ENCODE results near the gene NKIRAS2.

NKIRAS2 gene

DNA sequence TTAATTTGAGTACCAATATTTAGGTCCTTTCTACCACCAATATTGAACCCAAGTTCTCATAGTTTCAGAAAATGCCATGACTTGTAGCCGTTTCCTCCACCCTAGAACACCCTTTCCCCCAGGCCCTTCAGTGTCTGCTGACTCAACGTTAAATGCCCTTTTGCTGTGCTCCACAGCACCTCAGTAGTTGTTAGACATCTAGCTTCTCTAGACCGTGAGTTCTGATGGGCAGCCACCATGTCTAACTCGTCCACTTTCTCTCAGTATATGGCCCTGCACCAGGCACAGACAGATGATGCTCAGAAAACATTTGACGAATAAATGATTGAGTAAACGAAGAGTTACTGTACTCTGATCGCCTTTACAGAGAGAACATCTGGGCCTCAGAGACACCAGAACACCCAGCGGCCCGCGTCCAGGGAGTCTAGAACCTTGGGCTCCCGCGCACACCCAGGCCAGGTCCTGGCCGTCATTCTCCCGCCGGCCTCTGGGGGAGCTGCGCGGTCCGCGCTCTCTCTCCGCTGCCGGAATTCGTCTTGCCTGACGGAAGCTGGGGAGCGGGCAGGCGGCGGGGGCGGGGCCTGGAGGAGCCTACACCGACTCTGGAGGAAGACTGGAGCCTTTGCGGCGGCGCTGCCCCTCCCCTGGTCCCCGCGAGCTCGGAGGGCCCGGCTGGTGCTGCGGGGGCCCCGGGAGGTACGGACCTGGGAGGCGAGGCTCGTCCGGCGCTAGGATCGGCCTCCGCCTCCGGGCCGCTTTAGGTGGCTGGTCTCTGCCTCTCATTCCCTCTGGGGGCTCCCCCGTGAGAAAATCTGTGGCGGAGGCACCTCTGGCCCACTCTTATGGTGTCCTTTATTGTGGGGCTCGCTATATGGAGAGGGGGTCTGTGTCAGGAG is at the start of gene NKIRAS2:
TSS of gene NKIRAS2 (plus strand) at position 582 of the 896 bp plus-strand sequence. CDS start 1,488 bp downstream, outside the sequence.
- Histone ChIP-seq H3K27me3 (ENCODE audit: control insufficient read depth, insufficient read depth, low read length) (no peaks in the 10 kb centered on the region), H3K4me3 (ENCODE audit: low read depth, low read length) (peak within 1 kb of the TSS; percentile 90), H3K4me1 (ENCODE audit: control insufficient read depth, insufficient read depth, low read length) (peaks cover 4% of the 10 kb centered on the region), H3K9me3 (ENCODE audit: control insufficient read depth, insufficient read depth, low read length) (no peaks in the 10 kb centered on the region), H3K36me3 (ENCODE audit: control insufficient read depth, insufficient read depth, low read length) (peaks cover 22% of the 10 kb centered on the region), H3K9ac (ENCODE audit: low read depth, low read length) (peak within 1 kb of the TSS; percentile 87)

DNA sequence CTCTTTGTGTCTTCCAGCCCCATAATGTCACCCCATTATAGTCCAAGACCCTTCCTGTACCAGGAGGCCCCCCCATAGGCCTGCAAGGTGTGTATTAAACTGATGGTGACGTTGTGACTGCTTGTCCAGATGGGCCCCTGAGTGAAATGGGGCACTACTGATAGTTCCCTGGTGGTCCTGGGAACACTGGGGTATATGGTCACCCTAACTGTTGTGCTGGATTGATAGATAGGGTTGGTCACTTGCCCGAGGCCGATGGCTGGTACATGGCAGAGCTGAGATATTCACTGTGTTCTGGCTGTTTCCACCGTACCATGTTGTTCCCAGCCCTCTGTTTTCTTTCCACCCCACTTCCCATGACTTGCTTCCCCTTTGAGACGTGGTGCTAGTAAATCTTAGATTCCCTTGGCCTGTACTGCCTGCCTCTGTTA is 49.0 kb upstream of the NKIRAS2 start:
- no peaks in the 10 kb centered on the region for H3K27me3 ChIP-seq (ENCODE audit: control insufficient read depth, insufficient read depth, low read length)
- H3K4me3 ChIP-seq (ENCODE audit: low read depth, low read length) = no peak overlapping the region
- H3K36me3 ChIP-seq (ENCODE audit: control insufficient read depth, insufficient read depth, low read length) = peaks cover 51% of the 10 kb centered on the region
- peaks cover 2% of the 10 kb centered on the region for H3K4me1 ChIP-seq (ENCODE audit: control insufficient read depth, insufficient read depth, low read length)
- no peak overlapping the region for H3K9ac ChIP-seq (ENCODE audit: low read depth, low read length)
- no peaks in the 10 kb centered on the region for H3K9me3 ChIP-seq (ENCODE audit: control insufficient read depth, insufficient read depth, low read length)

DNA sequence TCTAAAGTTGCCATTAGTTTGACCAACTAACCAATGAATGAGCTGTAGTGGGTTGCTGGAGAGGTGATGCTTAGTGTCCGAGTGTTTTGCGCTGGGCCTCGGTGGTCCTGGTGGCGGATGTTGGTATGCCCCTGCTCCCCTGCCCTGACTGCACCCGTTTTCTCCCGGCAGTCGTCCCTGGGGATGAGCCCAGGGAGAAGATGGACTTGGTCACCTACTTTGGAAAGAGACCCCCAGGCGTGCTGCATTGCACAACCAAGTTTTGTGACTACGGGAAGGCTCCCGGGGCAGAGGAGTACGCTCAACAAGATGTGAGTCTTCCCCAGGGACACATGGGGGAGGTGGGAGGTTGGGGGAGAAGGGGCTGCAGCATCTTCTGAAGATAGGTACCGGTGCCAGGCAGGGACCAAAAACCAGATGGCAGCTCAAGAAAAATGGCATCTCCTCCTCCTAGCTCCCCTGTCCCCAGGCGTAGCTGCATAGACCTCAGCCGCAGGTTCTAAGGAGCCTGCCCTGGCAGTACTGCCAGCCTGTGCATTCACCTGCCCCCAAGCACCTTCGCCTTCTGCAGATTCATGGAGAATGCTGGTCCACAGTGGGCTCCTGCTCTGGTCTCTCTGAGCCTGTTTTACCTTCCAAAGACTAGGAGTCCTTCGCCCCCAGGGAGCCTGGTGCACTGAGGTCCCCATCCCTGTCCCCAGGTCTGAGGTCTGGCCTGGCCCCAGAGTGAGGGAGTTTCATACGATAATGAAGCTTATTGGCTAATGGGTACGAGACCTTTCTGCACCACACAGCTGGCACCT is 48.0 kb upstream of the NKIRAS2 start:
- Histone ChIP-seq H3K27me3 (ENCODE audit: control insufficient read depth, insufficient read depth, low read length) (no peaks in the 10 kb centered on the region), H3K9me3 (ENCODE audit: control insufficient read depth, insufficient read depth, low read length) (no peaks in the 10 kb centered on the region), H3K4me3 (ENCODE audit: low read depth, low read length) (no peak overlapping the region), H3K4me1 (ENCODE audit: control insufficient read depth, insufficient read depth, low read length) (peaks cover 2% of the 10 kb centered on the region), H3K9ac (ENCODE audit: low read depth, low read length) (no peak overlapping the region), H3K36me3 (ENCODE audit: control insufficient read depth, insufficient read depth, low read length) (peaks cover 61% of the 10 kb centered on the region)

DNA sequence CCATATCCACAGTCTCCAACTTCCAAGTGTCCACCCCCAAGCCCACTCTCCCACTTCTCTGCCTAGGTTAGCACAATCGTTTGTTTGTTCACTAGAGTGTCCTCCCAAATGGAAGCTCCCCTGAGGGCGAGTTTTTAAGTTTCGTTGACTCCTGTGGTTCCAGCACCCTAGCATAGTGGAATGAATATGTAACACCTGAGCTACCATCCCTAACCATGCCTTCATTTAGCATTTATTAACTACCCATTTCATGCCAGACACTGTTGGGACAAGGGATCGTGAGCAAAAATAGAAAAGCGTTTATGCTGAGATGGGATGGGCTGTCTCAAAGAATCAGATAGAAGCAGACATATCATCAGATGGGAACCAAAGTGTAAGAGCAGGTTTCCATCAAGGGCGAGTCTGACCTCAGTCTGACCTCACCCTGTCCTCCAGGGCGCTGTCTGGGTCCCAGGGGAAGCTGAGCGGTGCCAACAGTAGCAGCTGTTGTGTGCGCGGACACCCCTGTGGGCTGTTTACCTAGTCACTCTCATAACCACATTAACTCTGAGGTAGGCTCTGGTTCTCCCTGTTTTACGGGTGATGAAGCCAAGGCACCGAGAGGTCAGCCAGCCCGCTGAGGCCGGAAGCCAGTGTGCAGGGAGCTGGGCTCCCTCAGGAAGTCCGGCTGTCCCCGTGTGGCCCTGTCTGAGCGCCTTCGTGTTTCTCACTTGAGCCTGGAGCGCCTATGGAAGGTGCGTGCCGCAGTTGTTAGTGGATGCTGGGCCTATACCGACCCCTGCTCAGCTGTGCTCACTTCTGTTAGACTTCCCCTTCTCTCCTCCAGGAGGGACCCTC is 47.1 kb upstream of the NKIRAS2 start:
- no peak overlapping the region for H3K9ac ChIP-seq (ENCODE audit: low read depth, low read length)
- peaks cover 2% of the 10 kb centered on the region for H3K4me1 ChIP-seq (ENCODE audit: control insufficient read depth, insufficient read depth, low read length)
- H3K36me3 ChIP-seq (ENCODE audit: control insufficient read depth, insufficient read depth, low read length) = peaks cover 69% of the 10 kb centered on the region
- no peaks in the 10 kb centered on the region for H3K9me3 ChIP-seq (ENCODE audit: control insufficient read depth, insufficient read depth, low read length)
- no peak overlapping the region for H3K4me3 ChIP-seq (ENCODE audit: low read depth, low read length)
- H3K27me3 ChIP-seq (ENCODE audit: control insufficient read depth, insufficient read depth, low read length) = no peaks in the 10 kb centered on the region

DNA sequence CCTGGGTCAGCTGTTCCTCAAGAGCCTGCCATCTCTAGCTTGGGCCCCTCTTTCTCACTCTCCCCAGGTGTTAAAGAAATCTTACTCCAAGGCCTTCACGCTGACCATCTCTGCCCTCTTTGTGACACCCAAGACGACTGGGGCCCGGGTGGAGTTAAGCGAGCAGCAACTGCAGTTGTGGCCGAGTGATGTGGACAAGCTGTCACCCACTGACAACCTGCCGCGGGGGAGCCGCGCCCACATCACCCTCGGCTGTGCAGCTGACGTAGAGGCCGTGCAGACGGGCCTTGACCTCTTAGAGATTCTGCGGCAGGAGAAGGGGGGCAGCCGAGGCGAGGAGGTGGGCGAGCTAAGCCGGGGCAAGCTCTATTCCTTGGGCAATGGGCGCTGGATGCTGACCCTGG is 46.5 kb upstream of the NKIRAS2 start:
- no peak overlapping the region for H3K9ac ChIP-seq (ENCODE audit: low read depth, low read length)
- no peaks in the 10 kb centered on the region for H3K27me3 ChIP-seq (ENCODE audit: control insufficient read depth, insufficient read depth, low read length)
- H3K4me1 ChIP-seq (ENCODE audit: control insufficient read depth, insufficient read depth, low read length) = no peaks in the 10 kb centered on the region
- H3K9me3 ChIP-seq (ENCODE audit: control insufficient read depth, insufficient read depth, low read length) = no peaks in the 10 kb centered on the region
- H3K4me3 ChIP-seq (ENCODE audit: low read depth, low read length) = no peak overlapping the region
- H3K36me3 ChIP-seq (ENCODE audit: control insufficient read depth, insufficient read depth, low read length) = peaks cover 75% of the 10 kb centered on the region

DNA sequence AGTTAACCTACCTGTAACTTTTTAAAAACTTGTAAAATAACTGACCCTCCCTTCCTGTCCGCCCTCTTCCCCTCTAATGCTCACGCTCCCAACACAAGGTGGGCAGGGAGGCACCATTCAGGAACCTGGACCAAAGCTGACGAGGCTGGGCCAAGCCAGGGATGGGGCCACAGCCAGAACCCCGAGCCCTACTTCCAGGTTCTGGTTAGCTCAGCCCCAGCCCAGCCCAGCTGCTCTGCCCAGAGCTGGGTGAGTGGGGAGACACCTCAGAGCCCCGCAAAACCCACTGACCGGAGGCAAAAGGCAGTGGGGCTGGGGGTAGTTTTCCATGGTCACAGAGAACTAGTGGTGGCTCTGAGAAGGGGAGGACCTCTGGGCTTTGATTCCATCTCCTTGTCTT is 45.9 kb upstream of the NKIRAS2 start:
- no peak overlapping the region for H3K4me3 ChIP-seq (ENCODE audit: low read depth, low read length)
- peaks cover 71% of the 10 kb centered on the region for H3K36me3 ChIP-seq (ENCODE audit: control insufficient read depth, insufficient read depth, low read length)
- H3K4me1 ChIP-seq (ENCODE audit: control insufficient read depth, insufficient read depth, low read length) = no peaks in the 10 kb centered on the region
- H3K9ac ChIP-seq (ENCODE audit: low read depth, low read length) = no peak overlapping the region
- H3K9me3 ChIP-seq (ENCODE audit: control insufficient read depth, insufficient read depth, low read length) = no peaks in the 10 kb centered on the region
- H3K27me3 ChIP-seq (ENCODE audit: control insufficient read depth, insufficient read depth, low read length) = no peaks in the 10 kb centered on the region

DNA sequence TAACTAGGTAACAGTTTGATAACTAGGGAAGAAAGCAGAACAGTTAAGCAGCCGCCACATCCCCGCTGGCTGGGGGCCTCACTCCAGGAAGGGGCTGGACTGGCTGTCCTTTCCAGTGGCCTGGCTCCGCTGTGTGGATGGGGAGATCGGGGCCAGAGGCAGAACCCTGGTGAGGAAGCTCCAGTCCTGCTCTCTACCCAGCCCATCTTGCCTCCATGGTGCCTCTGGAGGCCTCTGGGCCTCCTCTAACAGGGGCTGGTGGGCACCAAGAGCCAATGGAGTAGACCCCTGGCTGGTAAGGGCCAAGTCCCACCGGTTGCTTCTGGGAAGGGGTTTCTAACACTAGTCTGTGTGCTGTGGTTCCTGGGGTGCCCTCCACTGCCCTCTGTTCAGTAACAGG is 45.2 kb upstream of the NKIRAS2 start:
- peaks cover 71% of the 10 kb centered on the region for H3K36me3 ChIP-seq (ENCODE audit: control insufficient read depth, insufficient read depth, low read length)
- H3K9me3 ChIP-seq (ENCODE audit: control insufficient read depth, insufficient read depth, low read length) = no peaks in the 10 kb centered on the region
- H3K4me3 ChIP-seq (ENCODE audit: low read depth, low read length) = no peak overlapping the region
- no peak overlapping the region for H3K9ac ChIP-seq (ENCODE audit: low read depth, low read length)
- H3K27me3 ChIP-seq (ENCODE audit: control insufficient read depth, insufficient read depth, low read length) = no peaks in the 10 kb centered on the region
- H3K4me1 ChIP-seq (ENCODE audit: control insufficient read depth, insufficient read depth, low read length) = no peaks in the 10 kb centered on the region

DNA sequence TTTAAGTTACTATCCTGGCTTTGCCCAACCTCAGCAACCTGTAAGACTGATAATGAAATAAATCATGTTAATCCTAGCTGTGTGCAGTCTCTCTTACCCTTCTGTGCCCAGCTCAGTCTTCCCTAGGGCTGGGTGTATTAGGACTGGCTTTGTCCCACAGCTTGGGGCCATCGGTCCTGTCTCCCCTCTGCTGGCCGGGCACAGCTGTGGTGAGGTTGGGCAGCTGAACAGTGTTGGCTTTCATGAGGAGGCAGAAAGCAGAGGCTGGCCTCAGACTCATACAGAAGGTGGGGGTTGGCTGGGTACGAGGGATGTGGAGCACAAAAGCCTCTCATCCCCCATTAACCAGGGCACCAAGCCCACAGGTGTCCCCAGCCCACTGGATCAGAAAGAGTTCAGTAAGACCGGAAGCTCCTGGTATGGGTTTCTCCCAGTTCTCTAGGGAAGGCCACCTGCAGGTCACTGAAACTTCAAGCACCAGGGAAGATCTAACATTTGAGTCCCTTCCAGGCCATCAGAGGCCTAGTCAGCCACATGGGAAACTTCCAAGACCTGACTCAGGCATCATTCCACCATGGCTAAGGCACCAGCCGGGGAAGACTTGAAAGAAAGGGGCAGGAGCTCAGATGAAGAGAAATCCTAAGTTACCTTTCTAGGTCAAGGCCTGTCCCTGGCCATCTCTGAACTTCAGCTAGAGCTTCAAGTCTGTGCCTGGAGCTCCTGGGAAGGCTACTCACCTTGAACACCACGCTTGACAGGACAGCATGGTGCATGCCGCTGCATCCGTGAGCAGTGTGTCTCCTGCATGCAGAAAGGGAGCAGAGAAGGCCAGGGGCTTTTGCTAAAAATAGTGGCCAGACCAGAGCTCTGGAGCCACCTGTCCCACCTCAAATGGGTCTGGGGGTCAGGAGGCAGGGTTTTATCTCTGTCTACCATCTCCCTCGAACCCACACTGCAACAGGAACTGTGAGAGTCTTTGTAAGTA is 44.5 kb upstream of the NKIRAS2 start:
- H3K4me3 ChIP-seq (ENCODE audit: low read depth, low read length) = no peak overlapping the region
- H3K36me3 ChIP-seq (ENCODE audit: control insufficient read depth, insufficient read depth, low read length) = peaks cover 72% of the 10 kb centered on the region
- H3K9ac ChIP-seq (ENCODE audit: low read depth, low read length) = no peak overlapping the region
- H3K4me1 ChIP-seq (ENCODE audit: control insufficient read depth, insufficient read depth, low read length) = no peaks in the 10 kb centered on the region
- no peaks in the 10 kb centered on the region for H3K9me3 ChIP-seq (ENCODE audit: control insufficient read depth, insufficient read depth, low read length)
- no peaks in the 10 kb centered on the region for H3K27me3 ChIP-seq (ENCODE audit: control insufficient read depth, insufficient read depth, low read length)

DNA sequence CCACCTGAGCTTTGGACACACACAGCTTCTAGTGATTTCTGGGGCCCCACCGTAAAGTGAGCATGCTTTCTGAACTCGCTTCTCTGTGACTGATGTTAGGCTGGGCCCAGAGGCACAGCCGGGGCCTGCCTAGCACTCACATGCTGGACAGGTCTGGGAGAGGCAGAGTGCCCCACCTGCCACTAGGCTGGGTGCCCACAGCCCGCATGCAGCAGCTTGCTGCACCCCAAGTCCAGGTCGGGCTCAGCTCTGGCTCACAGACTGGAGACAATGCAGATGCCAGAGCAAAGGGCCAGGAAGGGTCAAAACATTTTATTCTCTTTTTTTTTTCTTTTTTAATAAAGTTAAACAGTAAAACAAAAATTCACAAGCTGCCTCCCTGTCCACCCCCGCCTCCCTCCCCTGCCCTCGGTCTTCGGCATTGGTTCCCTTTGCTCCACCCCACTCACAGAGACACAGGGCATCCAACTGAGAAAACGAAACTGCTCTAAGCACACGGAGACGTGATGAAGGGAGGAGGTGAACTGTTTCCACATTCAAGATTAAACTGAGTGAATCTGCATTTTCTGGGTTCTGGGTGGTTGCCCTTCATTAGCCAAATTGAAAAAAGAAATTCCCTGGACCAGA is 43.6 kb upstream of the NKIRAS2 start:
- peaks cover 75% of the 10 kb centered on the region for H3K36me3 ChIP-seq (ENCODE audit: control insufficient read depth, insufficient read depth, low read length)
- no peaks in the 10 kb centered on the region for H3K27me3 ChIP-seq (ENCODE audit: control insufficient read depth, insufficient read depth, low read length)
- no peaks in the 10 kb centered on the region for H3K9me3 ChIP-seq (ENCODE audit: control insufficient read depth, insufficient read depth, low read length)
- no peaks in the 10 kb centered on the region for H3K4me1 ChIP-seq (ENCODE audit: control insufficient read depth, insufficient read depth, low read length)
- no peak overlapping the region for H3K4me3 ChIP-seq (ENCODE audit: low read depth, low read length)
- H3K9ac ChIP-seq (ENCODE audit: low read depth, low read length) = no peak overlapping the region

DNA sequence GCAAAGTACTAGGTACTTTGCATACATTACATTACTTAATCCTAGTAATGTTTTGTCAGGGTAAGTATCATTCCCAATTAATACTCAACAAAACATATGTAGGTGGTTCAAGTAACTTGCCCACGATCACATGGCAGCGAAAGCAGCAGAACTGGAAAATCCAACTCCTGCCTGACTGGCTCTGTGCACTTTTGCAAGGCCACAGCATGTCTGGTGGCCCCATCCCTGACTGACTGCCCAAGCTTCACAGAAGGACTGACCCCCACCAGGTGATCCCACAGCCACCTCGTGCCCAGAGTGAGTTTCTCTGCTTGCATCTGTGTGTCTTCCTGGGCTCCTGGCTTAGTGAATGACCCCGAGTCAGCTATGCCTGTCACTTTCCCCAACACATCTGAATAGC is 41.9 kb upstream of the NKIRAS2 start:
- H3K9ac ChIP-seq (ENCODE audit: low read depth, low read length) = no peak overlapping the region
- H3K9me3 ChIP-seq (ENCODE audit: control insufficient read depth, insufficient read depth, low read length) = no peaks in the 10 kb centered on the region
- no peaks in the 10 kb centered on the region for H3K27me3 ChIP-seq (ENCODE audit: control insufficient read depth, insufficient read depth, low read length)
- no peaks in the 10 kb centered on the region for H3K4me1 ChIP-seq (ENCODE audit: control insufficient read depth, insufficient read depth, low read length)
- peaks cover 80% of the 10 kb centered on the region for H3K36me3 ChIP-seq (ENCODE audit: control insufficient read depth, insufficient read depth, low read length)
- H3K4me3 ChIP-seq (ENCODE audit: low read depth, low read length) = no peak overlapping the region
